ENCODE data around the gene CAPSL. TPM values are rescaled to one million over a fixed set of nuclear protein-coding genes. Genes with fewer than 3 reads are reported as not detected.

Gene CAPSL
- total and polyA plus RNA-seq, 9 of the 15 experiments (the other 6 are each of a cell fraction or from before 2014, with no cell fraction given): not detected

DNA sequence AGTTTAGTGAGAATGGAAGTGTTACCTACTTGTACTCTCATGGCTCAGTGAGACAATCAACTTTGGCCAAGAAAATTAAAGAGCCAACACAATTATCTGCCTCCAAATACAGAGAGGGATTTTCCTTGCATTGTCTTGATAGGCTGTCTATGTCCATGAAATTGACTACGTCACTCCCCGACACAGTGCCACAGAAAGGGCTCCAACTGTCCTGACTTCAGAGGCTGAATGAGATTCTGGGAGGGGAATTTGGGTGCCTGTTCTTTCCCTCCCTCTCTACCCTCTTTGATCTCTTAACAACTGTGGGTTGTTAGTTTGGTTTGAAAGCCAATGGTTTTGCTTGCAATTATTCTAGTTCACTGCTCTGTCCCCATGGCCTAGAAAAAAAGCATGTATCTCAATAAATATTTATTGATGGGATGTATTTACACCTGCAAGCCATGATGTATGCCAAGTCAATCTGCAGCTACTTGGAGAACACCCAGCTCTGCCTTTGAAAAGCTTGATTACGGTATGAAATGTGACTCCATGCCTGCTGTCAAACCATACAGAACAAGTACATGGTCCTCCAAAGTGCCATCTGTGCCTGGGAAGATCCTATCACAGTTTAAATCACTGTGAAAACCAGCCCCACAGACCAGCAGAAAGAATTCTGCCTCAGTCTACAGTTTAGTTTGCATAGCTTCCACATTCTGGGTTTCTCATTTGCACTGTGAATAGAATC, 37.3 kb downstream of the CAPSL start (continued):
- TF ChIP-seq ZNF41 (CRISPR knock-in tag; conservative IDR thresholded peaks at IDR 0.05) (no peak), SAP30 (IDR thresholded peaks at IDR 0.05; ENCODE audit: borderline replicate concordance, insufficient read depth, low read depth, low read length, poor library complexity, severe bottlenecking) (no peak)

DNA sequence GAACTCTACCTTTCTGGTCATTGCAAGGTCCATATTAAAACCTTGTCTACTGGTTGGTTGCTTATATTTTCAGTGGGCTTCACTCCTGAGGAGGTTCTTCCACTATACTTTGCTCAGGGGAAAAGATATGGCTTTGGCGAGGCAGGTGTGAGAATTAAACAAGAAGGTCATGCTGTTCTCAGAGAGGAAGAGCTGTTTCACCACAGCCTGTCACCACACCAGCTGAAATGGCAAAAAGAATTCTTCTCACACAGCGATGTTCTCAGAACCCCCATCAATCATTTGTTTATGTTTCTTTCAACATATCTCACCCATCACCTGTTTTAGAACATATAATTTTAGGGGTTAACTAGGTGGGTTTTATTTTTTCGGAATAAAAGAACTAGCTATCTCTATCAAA, 38.6 kb downstream of the CAPSL start:
- H2AFZ ChIP-seq (ENCODE audit: low read depth, low read length): no peak overlapping the region
- H3K36me3 ChIP-seq (ENCODE audit: control insufficient read depth, insufficient read depth, low read length): no peaks in the 10 kb centered on the region
- DNase-seq (ENCODE audit: extremely low read depth in 1 of 4, low spot score in 3 of 4) (no peak), FAIRE-seq (no peak), ATAC-seq (no peak)
- H3K9me1 ChIP-seq (ENCODE audit: control insufficient read depth, insufficient read depth, low read length): no peaks in the 10 kb centered on the region
- no peak overlapping the region for H3K9ac ChIP-seq (ENCODE audit: insufficient read depth in 1 of 2, low read depth in 2 of 2, low read length in 2 of 2)
- 0 out of 2 replicates have a peak, but pooled peaks cover 3% of the 10 kb centered on the region for H4K20me1 ChIP-seq (replicated peaks; ENCODE audit: control insufficient read depth, insufficient read depth, low read length)
- no peaks in the 10 kb centered on the region for H3K9me3 ChIP-seq (replicated peaks; ENCODE audit: control insufficient read depth, insufficient read depth, low read depth, low read length)
- in situ Hi-C loops (cut with MboI): no loop called here
- 0% methylated on average over 3 of the region's 3 CpGs for whole genome bisulfite sequencing (ENCODE audit: insufficient coverage, low coverage, missing lambda C conversion rate)
- H3K27me3 ChIP-seq (ENCODE audit: control insufficient read depth in 2 of 2, insufficient read depth in 2 of 2, low read length in 2 of 2): no peaks in the 10 kb centered on the region
- no peaks in the 10 kb centered on the region for H3K4me1 ChIP-seq (replicated peaks in 1 of 2; ENCODE audit: control insufficient read depth in 2 of 2, insufficient read depth in 2 of 2, low read length in 2 of 2)
- no peak overlapping the region for H3K27ac ChIP-seq (ENCODE audit: extremely low read depth, low read depth, low read length)
- H3K4me2 ChIP-seq (ENCODE audit: insufficient read depth, low read length): no peak overlapping the region
- intact Hi-C loops (cut with micrococcal nuclease): no loop called here
- no TSS peak for BruUV-seq (replicated peaks)
- H3K4me3 ChIP-seq: no peak overlapping the region
- no peaks in the 10 kb centered on the region for H3K79me2 ChIP-seq (ENCODE audit: control insufficient read depth, insufficient read depth, low read length)
- ChIA-PET POLR2A (no interaction called here), CTCF (ENCODE audit: low intra/inter-chr PET ratio) (no interaction called here)
- TF ChIP-seq EHMT2 (IDR thresholded peaks at IDR 0.05) (no peak), MYBL2 (IDR thresholded peaks at IDR 0.05; ENCODE audit: low read depth) (no peak), MYBL2 (CRISPR knock-in tag; IDR thresholded peaks at IDR 0.05; ENCODE audit: borderline replicate concordance) (no peak), POLR2B (IDR thresholded peaks at IDR 0.05; ENCODE audit: low read depth, partially characterized antibody) (no peak), ZNF212 (CRISPR knock-in tag; IDR thresholded peaks at IDR 0.05) (no peak)
- TF ChIP-seq, protein P1, sequence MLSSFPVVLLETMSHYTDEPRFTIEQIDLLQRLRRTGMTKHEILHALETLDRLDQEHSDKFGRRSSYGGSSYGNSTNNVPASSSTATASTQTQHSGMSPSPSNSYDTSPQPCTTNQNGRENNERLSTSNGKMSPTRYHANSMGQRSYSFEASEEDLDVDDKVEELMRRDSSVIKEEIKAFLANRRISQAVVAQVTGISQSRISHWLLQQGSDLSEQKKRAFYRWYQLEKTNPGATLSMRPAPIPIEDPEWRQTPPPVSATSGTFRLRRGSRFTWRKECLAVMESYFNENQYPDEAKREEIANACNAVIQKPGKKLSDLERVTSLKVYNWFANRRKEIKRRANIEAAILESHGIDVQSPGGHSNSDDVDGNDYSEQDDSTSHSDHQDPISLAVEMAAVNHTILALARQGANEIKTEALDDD (IDR thresholded peaks at IDR 0.05): no peak
- TF ChIP-seq, protein P2, sequence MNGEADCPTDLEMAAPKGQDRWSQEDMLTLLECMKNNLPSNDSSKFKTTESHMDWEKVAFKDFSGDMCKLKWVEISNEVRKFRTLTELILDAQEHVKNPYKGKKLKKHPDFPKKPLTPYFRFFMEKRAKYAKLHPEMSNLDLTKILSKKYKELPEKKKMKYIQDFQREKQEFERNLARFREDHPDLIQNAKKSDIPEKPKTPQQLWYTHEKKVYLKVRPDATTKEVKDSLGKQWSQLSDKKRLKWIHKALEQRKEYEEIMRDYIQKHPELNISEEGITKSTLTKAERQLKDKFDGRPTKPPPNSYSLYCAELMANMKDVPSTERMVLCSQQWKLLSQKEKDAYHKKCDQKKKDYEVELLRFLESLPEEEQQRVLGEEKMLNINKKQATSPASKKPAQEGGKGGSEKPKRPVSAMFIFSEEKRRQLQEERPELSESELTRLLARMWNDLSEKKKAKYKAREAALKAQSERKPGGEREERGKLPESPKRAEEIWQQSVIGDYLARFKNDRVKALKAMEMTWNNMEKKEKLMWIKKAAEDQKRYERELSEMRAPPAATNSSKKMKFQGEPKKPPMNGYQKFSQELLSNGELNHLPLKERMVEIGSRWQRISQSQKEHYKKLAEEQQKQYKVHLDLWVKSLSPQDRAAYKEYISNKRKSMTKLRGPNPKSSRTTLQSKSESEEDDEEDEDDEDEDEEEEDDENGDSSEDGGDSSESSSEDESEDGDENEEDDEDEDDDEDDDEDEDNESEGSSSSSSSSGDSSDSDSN (IDR thresholded peaks at IDR 0.05; ENCODE audit: borderline replicate concordance in 1 of 2, low read depth in 2 of 2, low read length in 2 of 2): no peak
- TF ChIP-seq, protein P3, sequence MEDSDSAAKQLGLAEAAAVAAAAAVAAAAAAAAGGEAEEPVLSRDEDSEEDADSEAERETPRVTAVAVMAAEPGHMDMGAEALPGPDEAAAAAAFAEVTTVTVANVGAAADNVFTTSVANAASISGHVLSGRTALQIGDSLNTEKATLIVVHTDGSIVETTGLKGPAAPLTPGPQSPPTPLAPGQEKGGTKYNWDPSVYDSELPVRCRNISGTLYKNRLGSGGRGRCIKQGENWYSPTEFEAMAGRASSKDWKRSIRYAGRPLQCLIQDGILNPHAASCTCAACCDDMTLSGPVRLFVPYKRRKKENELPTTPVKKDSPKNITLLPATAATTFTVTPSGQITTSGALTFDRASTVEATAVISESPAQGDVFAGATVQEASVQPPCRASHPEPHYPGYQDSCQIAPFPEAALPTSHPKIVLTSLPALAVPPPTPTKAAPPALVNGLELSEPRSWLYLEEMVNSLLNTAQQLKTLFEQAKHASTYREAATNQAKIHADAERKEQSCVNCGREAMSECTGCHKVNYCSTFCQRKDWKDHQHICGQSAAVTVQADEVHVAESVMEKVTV (CRISPR knock-in tag; IDR thresholded peaks at IDR 0.05): no peak
- TF ChIP-seq, protein P4, sequence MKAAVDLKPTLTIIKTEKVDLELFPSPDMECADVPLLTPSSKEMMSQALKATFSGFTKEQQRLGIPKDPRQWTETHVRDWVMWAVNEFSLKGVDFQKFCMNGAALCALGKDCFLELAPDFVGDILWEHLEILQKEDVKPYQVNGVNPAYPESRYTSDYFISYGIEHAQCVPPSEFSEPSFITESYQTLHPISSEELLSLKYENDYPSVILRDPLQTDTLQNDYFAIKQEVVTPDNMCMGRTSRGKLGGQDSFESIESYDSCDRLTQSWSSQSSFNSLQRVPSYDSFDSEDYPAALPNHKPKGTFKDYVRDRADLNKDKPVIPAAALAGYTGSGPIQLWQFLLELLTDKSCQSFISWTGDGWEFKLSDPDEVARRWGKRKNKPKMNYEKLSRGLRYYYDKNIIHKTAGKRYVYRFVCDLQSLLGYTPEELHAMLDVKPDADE (conservative IDR thresholded peaks at IDR 0.05; ENCODE audit: control insufficient read depth, low read depth, low read length): no peak
- TF ChIP-seq, protein P5, sequence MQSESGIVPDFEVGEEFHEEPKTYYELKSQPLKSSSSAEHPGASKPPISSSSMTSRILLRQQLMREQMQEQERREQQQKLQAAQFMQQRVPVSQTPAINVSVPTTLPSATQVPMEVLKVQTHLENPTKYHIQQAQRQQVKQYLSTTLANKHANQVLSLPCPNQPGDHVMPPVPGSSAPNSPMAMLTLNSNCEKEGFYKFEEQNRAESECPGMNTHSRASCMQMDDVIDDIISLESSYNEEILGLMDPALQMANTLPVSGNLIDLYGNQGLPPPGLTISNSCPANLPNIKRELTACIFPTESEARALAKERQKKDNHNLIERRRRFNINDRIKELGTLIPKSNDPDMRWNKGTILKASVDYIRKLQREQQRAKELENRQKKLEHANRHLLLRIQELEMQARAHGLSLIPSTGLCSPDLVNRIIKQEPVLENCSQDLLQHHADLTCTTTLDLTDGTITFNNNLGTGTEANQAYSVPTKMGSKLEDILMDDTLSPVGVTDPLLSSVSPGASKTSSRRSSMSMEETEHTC (IDR thresholded peaks at IDR 0.05): no peak
